ENCODE results near the gene RAPGEF1. TPM values are rescaled to one million over a fixed set of nuclear protein-coding genes. Genes with fewer than 3 reads are reported as not detected.

Gene RAPGEF1
- total RNA-seq, 1 donor from 2014 or later = 33.3 TPM

GRCh38 chr9:131702911-131703310 is 37.0 kb downstream of the RAPGEF1 start:
- Histone ChIP-seq H3K4me2 (no peak overlapping the region), H3K36me3 (no peaks in the 10 kb centered on the region), H3K4me3 (no peak overlapping the region), H3K27me3 (no peaks in the 10 kb centered on the region), H3F3A (ENCODE audit: low read depth) (no peaks in the 10 kb centered on the region), H3K79me2 (ENCODE audit: low read depth) (peaks cover 52% of the 10 kb centered on the region), H3K9me3 (ENCODE audit: low read depth) (no peaks in the 10 kb centered on the region), H3K9ac (no peak overlapping the region), H3K4me1 (peaks cover 6% of the 10 kb centered on the region), H2AFZ (replicated peaks) (no peak overlapping the region), H3K27ac (no peak overlapping the region), H4K20me1 (ENCODE audit: low read depth) (peaks cover 47% of the 10 kb centered on the region)
- TF ChIP-seq EZH2 (IDR thresholded peaks at IDR 0.05) = no peak
- TF ChIP-seq CTCF (IDR thresholded peaks at IDR 0.05) = no peak
- no peak for TF ChIP-seq EZH2phosphoT487 (IDR thresholded peaks at IDR 0.05)
- Mint-ChIP-seq H3K4me3 (no peak overlapping the region), H3K27ac (no peak overlapping the region), H3K4me1 (peaks cover 27% of the 10 kb centered on the region), H3K27me3 (ENCODE audit: insufficient read depth, low read depth) (no peaks in the 10 kb centered on the region), H3K36me3 (no peaks in the 10 kb centered on the region), H3K9me3 (no peaks in the 10 kb centered on the region)
- no peak for DNase-seq (ENCODE audit: low spot score)

- H3K27ac Mint-ChIP-seq = no peak overlapping the region
- no peaks in the 10 kb centered on the region for H3K9me3 ChIP-seq (ENCODE audit: low read depth)
Measured at GRCh38 chr9:131701789-131702337, 38.0 kb downstream of the RAPGEF1 start.

GRCh38 chr9:131701436-131701781 is 38.5 kb downstream of the RAPGEF1 start:
- H3F3A ChIP-seq (ENCODE audit: low read depth) = peaks cover 14% of the 10 kb centered on the region
- no peaks in the 10 kb centered on the region for H3K27me3 Mint-ChIP-seq (ENCODE audit: insufficient read depth, low read depth)
- peaks cover 16% of the 10 kb centered on the region for H3K4me1 ChIP-seq
- H4K20me1 ChIP-seq (ENCODE audit: low read depth) = peaks cover 60% of the 10 kb centered on the region
- no peak for DNase-seq (ENCODE audit: low spot score)
- H3K27me3 ChIP-seq = no peaks in the 10 kb centered on the region
- H3K4me3 ChIP-seq = no peak overlapping the region
- no peak overlapping the region for H2AFZ ChIP-seq (replicated peaks)
- H3K4me1 Mint-ChIP-seq = peaks cover 25% of the 10 kb centered on the region
- no peak for TF ChIP-seq EZH2phosphoT487 (IDR thresholded peaks at IDR 0.05)
- TF ChIP-seq EZH2 (IDR thresholded peaks at IDR 0.05) = no peak
- TF ChIP-seq CTCF (IDR thresholded peaks at IDR 0.05) = no peak
- no peak overlapping the region for H3K9ac ChIP-seq
- peaks cover 42% of the 10 kb centered on the region for H3K79me2 ChIP-seq (ENCODE audit: low read depth)
- no peaks in the 10 kb centered on the region for H3K9me3 Mint-ChIP-seq
- no peaks in the 10 kb centered on the region for H3K9me3 ChIP-seq (ENCODE audit: low read depth)
- no peak overlapping the region for H3K4me2 ChIP-seq
- no peaks in the 10 kb centered on the region for H3K36me3 ChIP-seq
- no peak overlapping the region for H3K27ac Mint-ChIP-seq
- no peak overlapping the region for H3K4me3 Mint-ChIP-seq
- no peak overlapping the region for H3K27ac ChIP-seq
- no peaks in the 10 kb centered on the region for H3K36me3 Mint-ChIP-seq

More at GRCh38 chr9:131701789-131702337, 38.0 kb downstream of the RAPGEF1 start:
- Mint-ChIP-seq H3K4me1 (peaks cover 23% of the 10 kb centered on the region), H3K4me3 (no peak overlapping the region), H3K9me3 (no peaks in the 10 kb centered on the region), H3K36me3 (no peaks in the 10 kb centered on the region), H3K27me3 (ENCODE audit: insufficient read depth, low read depth) (no peaks in the 10 kb centered on the region)
- no peak overlapping the region for H3K9ac ChIP-seq
- no peak for DNase-seq (ENCODE audit: low spot score)
- H3K4me1 ChIP-seq = peaks cover 12% of the 10 kb centered on the region
- no peaks in the 10 kb centered on the region for H3K27me3 ChIP-seq
- H2AFZ ChIP-seq (replicated peaks) = no peak overlapping the region
- TF ChIP-seq EZH2 (IDR thresholded peaks at IDR 0.05) (no peak), CTCF (IDR thresholded peaks at IDR 0.05) (no peak)
- no peaks in the 10 kb centered on the region for H3K36me3 ChIP-seq
- no peak overlapping the region for H3K27ac ChIP-seq
- H3F3A ChIP-seq (ENCODE audit: low read depth) = peaks cover 10% of the 10 kb centered on the region
- peaks cover 56% of the 10 kb centered on the region for H4K20me1 ChIP-seq (ENCODE audit: low read depth)
- no peak overlapping the region for H3K4me2 ChIP-seq
- no peak overlapping the region for H3K4me3 ChIP-seq
- peaks cover 43% of the 10 kb centered on the region for H3K79me2 ChIP-seq (ENCODE audit: low read depth)
